Ovary (tissue), 1 donor: ENCODE data around the gene CFAP119.

Source experiments
- EP300 ChIP-seq: sonication (generic); formaldehyde crosslinking; IDR thresholded peaks from one replicate; pipeline ENCODE4 v1.6.1; 2017; ENCODE audit warnings: antibody characterized with exemption
- POLR2A ChIP-seq: fragments of 450-650 bp; IDR thresholded peaks from one replicate; pipeline ENCODE4 v1.6.1; 2017; ENCODE audit warnings: antibody characterized with exemption, mild to moderate bottlenecking, moderate library complexity

- no peak for TF ChIP-seq POLR2A
- TF ChIP-seq EP300: no peak
Measured at GRCh38 chr16:30777591-30778297, 15.9 kb upstream of the CFAP119 start.
